ENCODE data around the gene TAS2R13.

DNA sequence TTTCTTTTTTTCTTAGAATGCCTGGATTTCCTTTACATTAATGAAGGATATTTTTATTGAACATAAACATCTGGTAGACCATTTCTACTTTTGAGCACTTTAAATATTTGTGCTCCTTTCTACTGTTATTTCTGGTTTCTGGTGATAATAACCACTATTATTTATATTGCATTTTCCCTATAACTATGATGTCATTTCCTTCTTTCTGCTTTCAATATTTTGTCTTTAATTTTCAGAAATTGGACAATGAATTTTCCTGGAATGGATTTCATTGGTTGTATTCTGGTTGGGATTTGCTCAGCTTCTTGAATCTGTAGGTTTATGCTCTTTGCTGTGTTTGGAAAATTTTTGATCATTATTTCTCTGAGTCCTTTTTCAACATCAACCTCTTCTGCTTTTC lies 20.1 kb downstream of the TAS2R13 start:
- TF ChIP-seq, protein P1, sequence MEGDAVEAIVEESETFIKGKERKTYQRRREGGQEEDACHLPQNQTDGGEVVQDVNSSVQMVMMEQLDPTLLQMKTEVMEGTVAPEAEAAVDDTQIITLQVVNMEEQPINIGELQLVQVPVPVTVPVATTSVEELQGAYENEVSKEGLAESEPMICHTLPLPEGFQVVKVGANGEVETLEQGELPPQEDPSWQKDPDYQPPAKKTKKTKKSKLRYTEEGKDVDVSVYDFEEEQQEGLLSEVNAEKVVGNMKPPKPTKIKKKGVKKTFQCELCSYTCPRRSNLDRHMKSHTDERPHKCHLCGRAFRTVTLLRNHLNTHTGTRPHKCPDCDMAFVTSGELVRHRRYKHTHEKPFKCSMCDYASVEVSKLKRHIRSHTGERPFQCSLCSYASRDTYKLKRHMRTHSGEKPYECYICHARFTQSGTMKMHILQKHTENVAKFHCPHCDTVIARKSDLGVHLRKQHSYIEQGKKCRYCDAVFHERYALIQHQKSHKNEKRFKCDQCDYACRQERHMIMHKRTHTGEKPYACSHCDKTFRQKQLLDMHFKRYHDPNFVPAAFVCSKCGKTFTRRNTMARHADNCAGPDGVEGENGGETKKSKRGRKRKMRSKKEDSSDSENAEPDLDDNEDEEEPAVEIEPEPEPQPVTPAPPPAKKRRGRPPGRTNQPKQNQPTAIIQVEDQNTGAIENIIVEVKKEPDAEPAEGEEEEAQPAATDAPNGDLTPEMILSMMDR (conservative IDR thresholded peaks at IDR 0.05 in 1 of 2, IDR thresholded peaks at IDR 0.05 in 1 of 2; ENCODE audit: extremely low read depth in 1 of 2, insufficient read depth in 1 of 2, low read depth in 1 of 2, low read length in 2 of 2), result no peak
- no peak for TF ChIP-seq EZH2 (IDR thresholded peaks at IDR 0.05; ENCODE audit: borderline replicate concordance, low read length)
